Eye (tissue), 1 donor: ENCODE results near the gene RAB44.

ENCODE experiments used
- DNase-seq: peaks from one replicate; pipeline ENCODE4 v3.0.0-alpha.2; 2015

The RAB44 gene

GRCh38 chr6:36780442-36781177, 83.0 kb downstream of the RAB44 start:
- DNase-seq, result no peak

GRCh38 chr6:36781669-36782068, 84.0 kb downstream of the RAB44 start:
- DNase-seq, result no peak
